Glutamatergic neuron (in vitro differentiated cells): ENCODE measurements around the gene TMEM179. TPM values are rescaled to one million over a fixed set of nuclear protein-coding genes. Genes with fewer than 3 reads are reported as not detected.
A peak's percentile ranks its signal among the peaks of the same experiment; 100 is the strongest.

ENCODE experiments used
- DNase-seq: peaks from one replicate; pipeline ENCODE4 v3.0.0; 2022
- H3K27ac Mint-ChIP-seq: one replicate; pipeline ENCODE4 v1.8.0; 2020; ENCODE audit warnings: mild to moderate bottlenecking, mixed read lengths, inconsistent platforms; ENCODE audit not compliant: unreplicated experiment
- H3K27me3 Mint-ChIP-seq: one replicate; pipeline ENCODE4 v1.8.0; 2020; ENCODE audit warnings: mild to moderate bottlenecking, moderate library complexity, mixed read lengths, inconsistent platforms; ENCODE audit not compliant: unreplicated experiment
- H3K36me3 Mint-ChIP-seq: one replicate; pipeline ENCODE4 v1.8.0; 2020; ENCODE audit warnings: mild to moderate bottlenecking, mixed read lengths, inconsistent platforms; ENCODE audit not compliant: unreplicated experiment
- H3K4me1 Mint-ChIP-seq: one replicate; pipeline ENCODE4 v1.8.0; 2020; ENCODE audit warnings: mild to moderate bottlenecking, low read depth, mixed read lengths, inconsistent platforms; ENCODE audit not compliant: unreplicated experiment
- H3K4me3 Mint-ChIP-seq: one replicate; pipeline ENCODE4 v1.8.0; 2020; ENCODE audit warnings: mild to moderate bottlenecking, mixed read lengths, inconsistent platforms; ENCODE audit not compliant: unreplicated experiment
- H3K9me3 Mint-ChIP-seq: one replicate; pipeline ENCODE4 v1.8.0; 2020; ENCODE audit warnings: mild to moderate bottlenecking, moderate library complexity, mixed read lengths, inconsistent platforms; ENCODE audit not compliant: unreplicated experiment
- total RNA-seq: library from RNA; stranded (reverse); fragmentation: NEBNext Ultra II Directional; extraction: Animal tissue kit (Norgen Biotek cat#: 25700); gene quantifications from one replicate; pipeline ENCODE4 v1.2.1, GENCODE V29; 2021; ENCODE audit not compliant: unreplicated experiment
- TF ChIP-seq, protein P1 (sequence below): fragments of 200-600 bp; sonication (generic); IDR thresholded peaks from one replicate; pipeline ENCODE4 v1.5.0; 2021; ENCODE audit not compliant: partially characterized antibody, unreplicated experiment

Gene TMEM179
- total RNA-seq, 1 donor from 2014 or later = 28.8 TPM

DNA sequence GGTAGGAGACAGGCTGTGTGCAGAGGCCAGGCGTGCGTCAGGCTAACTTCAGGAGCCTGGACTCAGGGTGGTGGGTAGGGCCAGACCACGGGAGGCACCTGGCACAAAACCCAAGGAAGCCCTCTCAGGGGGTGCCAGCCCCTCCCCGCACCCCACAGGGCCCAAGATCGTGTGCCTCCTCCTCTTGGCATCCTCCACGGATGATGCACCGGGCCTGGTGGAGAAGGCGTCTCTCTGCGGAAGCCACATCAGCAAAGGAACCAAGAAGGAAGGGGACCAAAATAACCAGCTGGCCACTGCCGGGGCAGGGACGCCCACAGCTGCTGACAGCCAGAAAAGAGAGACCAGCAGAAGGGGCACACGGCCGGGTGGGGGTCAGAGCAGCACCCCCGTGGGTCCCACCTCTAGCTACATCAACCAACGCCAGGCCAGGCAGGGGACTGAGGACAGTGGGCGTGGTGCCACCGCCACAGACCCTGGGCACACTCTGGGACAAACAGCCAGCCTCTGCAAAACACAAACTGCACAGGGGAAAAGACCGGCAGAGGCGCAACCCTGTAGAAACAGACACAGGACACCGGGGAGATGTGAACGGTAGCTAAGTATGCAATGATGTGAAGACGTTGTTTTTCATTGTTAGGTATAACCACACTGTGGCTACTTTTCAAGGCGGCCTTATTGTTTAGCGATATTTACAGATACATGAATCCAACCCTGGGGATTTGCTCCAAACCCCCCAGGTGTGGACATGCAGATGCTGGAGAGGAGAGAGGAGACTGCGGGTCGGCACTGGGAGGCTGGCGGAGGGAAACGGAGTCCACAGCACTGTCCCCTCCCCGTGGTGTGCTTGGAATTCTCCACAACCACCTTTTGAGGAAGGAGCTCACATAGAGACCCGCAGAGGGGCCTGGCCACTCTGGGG lies 51.1 kb downstream of the TMEM179 start:
- TF ChIP-seq, protein P1, sequence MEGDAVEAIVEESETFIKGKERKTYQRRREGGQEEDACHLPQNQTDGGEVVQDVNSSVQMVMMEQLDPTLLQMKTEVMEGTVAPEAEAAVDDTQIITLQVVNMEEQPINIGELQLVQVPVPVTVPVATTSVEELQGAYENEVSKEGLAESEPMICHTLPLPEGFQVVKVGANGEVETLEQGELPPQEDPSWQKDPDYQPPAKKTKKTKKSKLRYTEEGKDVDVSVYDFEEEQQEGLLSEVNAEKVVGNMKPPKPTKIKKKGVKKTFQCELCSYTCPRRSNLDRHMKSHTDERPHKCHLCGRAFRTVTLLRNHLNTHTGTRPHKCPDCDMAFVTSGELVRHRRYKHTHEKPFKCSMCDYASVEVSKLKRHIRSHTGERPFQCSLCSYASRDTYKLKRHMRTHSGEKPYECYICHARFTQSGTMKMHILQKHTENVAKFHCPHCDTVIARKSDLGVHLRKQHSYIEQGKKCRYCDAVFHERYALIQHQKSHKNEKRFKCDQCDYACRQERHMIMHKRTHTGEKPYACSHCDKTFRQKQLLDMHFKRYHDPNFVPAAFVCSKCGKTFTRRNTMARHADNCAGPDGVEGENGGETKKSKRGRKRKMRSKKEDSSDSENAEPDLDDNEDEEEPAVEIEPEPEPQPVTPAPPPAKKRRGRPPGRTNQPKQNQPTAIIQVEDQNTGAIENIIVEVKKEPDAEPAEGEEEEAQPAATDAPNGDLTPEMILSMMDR = no peak
- Mint-ChIP-seq H3K4me1 (no peaks in the 10 kb centered on the region), H3K27me3 (peaks cover 7% of the 10 kb centered on the region), H3K9me3 (peaks cover 6% of the 10 kb centered on the region), H3K36me3 (no peaks in the 10 kb centered on the region), H3K27ac (no peak overlapping the region), H3K4me3 (no peak overlapping the region)
- DNase-seq = peak; percentile 10

DNA sequence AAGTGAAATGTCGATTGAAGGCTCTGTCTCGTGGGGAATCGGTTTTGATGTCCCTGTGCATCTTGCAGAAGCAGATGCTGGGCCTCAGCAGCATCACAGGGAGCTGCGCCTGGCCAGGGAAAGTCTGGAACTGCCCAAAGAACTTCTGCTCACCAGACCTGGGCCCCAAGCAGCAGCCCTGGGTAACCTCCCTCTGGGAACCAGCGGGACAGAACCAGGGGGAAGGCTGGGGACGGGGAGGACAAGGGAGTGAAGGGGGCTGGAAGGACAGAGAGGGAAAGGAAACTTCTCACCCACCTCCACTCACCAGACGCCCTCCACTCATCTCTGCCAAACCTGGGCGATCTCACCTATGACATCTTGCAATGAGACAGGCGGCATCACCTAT lies 51.8 kb downstream of the TMEM179 start:
- Mint-ChIP-seq H3K9me3 (peaks cover 6% of the 10 kb centered on the region), H3K36me3 (no peaks in the 10 kb centered on the region), H3K27ac (no peak overlapping the region), H3K4me1 (no peaks in the 10 kb centered on the region), H3K4me3 (no peak overlapping the region), H3K27me3 (peaks cover 7% of the 10 kb centered on the region)
- TF ChIP-seq, protein P1 = no peak
- peak; percentile 17 for DNase-seq

DNA sequence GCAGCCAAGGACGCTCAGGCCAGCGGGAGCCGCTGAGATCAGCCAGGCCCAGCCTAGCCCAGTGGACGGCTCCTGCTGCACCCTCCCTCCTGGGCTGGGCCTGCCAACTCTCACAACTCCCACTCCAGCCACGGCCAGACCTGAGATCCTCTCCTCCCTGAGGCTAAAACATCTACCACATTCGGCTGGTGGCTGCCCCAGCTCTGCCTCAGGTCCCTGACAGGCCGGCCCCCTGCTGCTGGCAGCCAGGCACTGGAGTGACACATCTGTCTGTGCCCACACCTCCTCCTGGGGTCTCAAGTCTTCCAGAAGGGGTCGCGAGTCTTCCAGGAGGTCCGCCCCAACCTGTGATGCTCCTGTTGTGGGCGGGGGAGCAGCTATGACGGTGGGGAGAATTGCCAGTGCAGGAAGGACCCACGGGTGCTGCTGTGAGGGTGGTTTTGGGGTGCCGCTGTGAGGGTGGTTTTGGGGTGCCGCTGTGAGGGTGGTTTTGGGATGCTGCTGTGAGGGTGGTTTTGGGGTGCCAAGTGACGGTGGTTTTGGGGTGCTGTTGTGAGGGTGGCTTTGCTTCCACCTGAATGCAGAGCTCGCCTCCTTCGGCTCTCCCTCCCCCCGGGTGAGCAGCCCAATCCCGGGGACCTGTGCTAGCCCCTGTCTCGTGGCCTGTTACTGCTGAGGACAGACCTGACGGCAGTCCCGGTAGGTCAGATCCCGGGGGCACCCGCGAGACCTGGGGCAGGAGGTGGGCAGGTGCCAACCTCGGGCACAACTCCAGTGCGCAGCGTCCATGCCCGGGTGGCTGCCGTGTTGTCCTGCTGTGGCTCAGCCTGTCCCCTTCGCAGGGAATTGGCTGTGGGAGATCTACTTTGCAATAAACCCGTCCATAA lies 52.5 kb downstream of the TMEM179 start:
- DNase-seq = peak; percentile 9
- Mint-ChIP-seq H3K36me3 (no peaks in the 10 kb centered on the region), H3K27me3 (peaks cover 7% of the 10 kb centered on the region), H3K4me3 (no peak overlapping the region), H3K4me1 (no peaks in the 10 kb centered on the region), H3K9me3 (peaks cover 6% of the 10 kb centered on the region), H3K27ac (no peak overlapping the region)
- TF ChIP-seq, protein P1 = no peak

DNA sequence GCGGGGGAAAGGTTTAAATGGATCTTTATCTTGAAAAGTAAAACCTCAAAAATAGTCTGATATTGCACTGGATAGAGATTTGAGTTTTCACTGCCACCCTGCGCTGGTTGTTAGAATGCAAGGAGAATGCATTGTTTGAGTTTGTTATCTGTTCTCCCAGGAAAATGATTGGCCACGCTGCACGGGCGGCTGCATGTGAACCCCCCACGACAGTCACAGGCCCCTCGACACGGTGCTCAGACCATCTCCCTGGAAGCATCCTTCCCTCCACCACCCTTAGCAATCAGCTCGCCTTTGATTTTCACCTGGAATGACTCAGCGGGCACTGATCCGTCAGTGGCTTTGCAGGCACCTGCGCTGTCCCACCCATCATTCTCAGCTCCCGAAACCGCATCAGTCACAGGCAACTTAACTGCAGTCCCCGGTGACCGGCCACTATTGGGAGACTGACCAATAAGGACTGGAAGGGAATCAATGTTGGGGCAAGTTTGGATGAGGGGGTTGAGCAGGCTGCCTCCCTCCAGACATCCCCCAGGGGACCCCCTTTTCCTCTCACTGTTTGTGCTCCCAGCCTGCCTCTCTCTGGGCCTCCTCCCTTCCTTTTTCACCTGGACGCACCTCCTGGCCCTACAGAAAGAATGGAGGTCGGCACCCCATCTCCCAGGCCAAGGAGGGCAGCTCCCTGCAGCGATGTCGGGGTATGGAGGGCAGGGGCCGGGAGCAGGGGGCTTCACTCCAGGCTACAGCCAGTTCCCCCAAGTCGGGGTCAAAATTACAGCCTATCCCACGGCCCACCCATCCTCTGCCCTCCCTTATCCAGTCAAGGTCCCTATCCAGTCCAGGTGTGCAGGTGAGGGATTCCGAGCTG lies 53.5 kb downstream of the TMEM179 start:
- Mint-ChIP-seq H3K36me3 (no peaks in the 10 kb centered on the region), H3K27me3 (peaks cover 7% of the 10 kb centered on the region), H3K4me3 (no peak overlapping the region), H3K27ac (no peak overlapping the region), H3K4me1 (no peaks in the 10 kb centered on the region), H3K9me3 (peaks cover 8% of the 10 kb centered on the region)
- TF ChIP-seq, protein P1 = no peak
- DNase-seq = peak; percentile 10
